Heart left ventricle (tissue), 16 donors: ENCODE measurements around the gene APOBEC3F. TPM values are rescaled to one million over a fixed set of nuclear protein-coding genes. Genes with fewer than 3 reads are reported as not detected.
A peak's percentile ranks its signal among the peaks of the same experiment; 100 is the strongest.

Experiments
- ATAC-seq, 4 donors: fragments of 200-7000 bp; cut with Tn5 transposase; one replicate each; pipeline ENCODE4 v1.9.1; 2020 to 2022; ENCODE audit warnings: moderate library complexity in 4 of 4, mild to moderate bottlenecking in 3 of 4, moderate number of reproducible peaks in 1 of 4
- DNase-seq, 5 donors: peaks; one replicate each; pipeline ENCODE4 v3.0.0-alpha.2; 2020
- H3K27ac ChIP-seq, 12 donors: fragments of 200-600 bp; sonication (generic) in 4 of 12; one replicate each; pipeline versions ENCODE4 v1.5.0 to v1.8.0; 2016 to 2022; ENCODE audit warnings: mild to moderate bottlenecking in 2 of 12
- H3K27me3 ChIP-seq, 9 donors: fragments of 200-600 bp; sonication (generic) in 2 of 9; one replicate each; pipeline versions ENCODE4 v1.5.1 to v1.8.0; 2016 to 2022; ENCODE audit warnings: mild to moderate bottlenecking in 3 of 9
- H3K36me3 ChIP-seq, 9 donors: fragments of 200-600 bp; sonication (generic) in 2 of 9; one replicate each; pipeline versions ENCODE4 v1.5.0 to v1.8.0; 2018 to 2022; ENCODE audit warnings: mild to moderate bottlenecking in 2 of 9
- H3K4me1 ChIP-seq, 12 donors: fragments of 200-600 bp; sonication (generic) in 4 of 12; one replicate each; pipeline versions ENCODE4 v1.5.0 to v1.8.0; 2016 to 2022; ENCODE audit warnings: mild to moderate bottlenecking in 3 of 12
- H3K4me3 ChIP-seq, 12 donors: fragments of 200-600 bp; sonication (generic) in 4 of 12; one replicate each; pipeline versions ENCODE4 v1.5.0 to v1.8.0; 2017 to 2022; ENCODE audit warnings: mild to moderate bottlenecking in 9 of 12, moderate library complexity in 4 of 12
- H3K9me3 ChIP-seq, 12 donors: fragments of 200-600 bp; sonication (generic) in 4 of 12; one replicate each; pipeline versions ENCODE4 v1.5.0 to v1.8.0; 2016 to 2022; ENCODE audit warnings: mild to moderate bottlenecking in 1 of 12
- CTCF ChIP-seq, 12 donors: fragments of 200-600 bp; sonication (generic) in 4 of 12; IDR thresholded peaks; one replicate each; pipeline versions ENCODE4 v1.5.0 to v1.8.0; 2018 to 2022; ENCODE audit warnings: antibody characterized with exemption in 12 of 12, mild to moderate bottlenecking in 5 of 12
- POLR2A ChIP-seq, 2 donors: fragments of 450-650 bp; IDR thresholded peaks; one replicate each; pipeline ENCODE4 v1.6.1; 2017; ENCODE audit warnings: antibody characterized with exemption in 2 of 2, mild to moderate bottlenecking in 2 of 2, moderate library complexity in 2 of 2
- WGBS, 4 donors: extraction: QIAGEN DNeasy Blood & Tissue Kit in 2 of 4; methylation state at CpG; one replicate each; pipeline versions ENCODE4 v1.1.5 to v1.1.7; 2013 to 2018; 5-methylcytosine and 5-hydroxymethylcytosine counted together
- intact Hi-C, 10 donors: fragments of 100-400 bp; cut with DNase I; formaldehyde crosslinking; loops; one replicate each; pipeline versions ENCODE4 v1.11.1 to v1.14.2; 2022
- polyA plus RNA-seq, 2 donors: library from polyadenylated mRNA; stranded (reverse); fragments of 200-250 nt; gene quantifications; one replicate each; pipeline ENCODE4 v1.2.3, GENCODE V29; 2013
- total RNA-seq, 9 donors: library from RNA; depleted of rRNA in 2 of 9; stranded (reverse); fragments of >200 nt in 2 of 9; fragmentation: NEBNext Ultra II Directional in 3 of 9; extraction: Animal tissue kit (Norgen Biotek cat#: 25700) in 3 of 9; gene quantifications; one replicate each; pipeline versions ENCODE4 v1.1.0 to v1.2.4, GENCODE V29; 2016 to 2023
- donor health status: ischemic (EF 13 %, LVEDD 7.1; RV severe dilation, severe dysfunction).
- donor health status: healthy with polysubstance abuse.
- donor health status: DM: no; HTN: yes; CAD: no.
- donor health status: DM: no; HTN: no; CAD: no.
- donor health status: ischemic (EF 25% LVEDD 6.9; RV normal size, moderate dysfunction).
- donor health status: ischemic (EF 25% LVEDD 5.7; RV mildly dilated, moderate dysfunction).
- donor health status: healthy.
- donor health status: DM: yes; HTN: yes; CAD: no.
- donor health status: ischemic (EF 35%, LVEDD 5.7; RV mildly dilated, moderate dysfunction).
- donor health status: nonischemic (EF 11% LVEDD 7.7; RV severe dilation, severe dysfunction).
- donor health status: DM: yes; HTN: yes; CAD: no.
- donor health status: PGD.
- donor health status: ischemic (EF 29% LVEDD 5.4; RV normal size, mild dysfunction).
- donor health status: nonischemic (EF 23%, LVEDD 6.1; RV moderate dilation, normal function).

APOBEC3F gene
- total and polyA plus RNA-seq, 11 donors: 1.2 to 18.2 (median 4.3) TPM

GRCh38 chr22:39090426-39091064, 49.9 kb downstream of the APOBEC3F start:
- peak in 1 of 4 donors; percentile 33 for ATAC-seq
- intact Hi-C loops: no loop called here

GRCh38 chr22:39091126-39092081, 50.7 kb downstream of the APOBEC3F start:
- Histone ChIP-seq H3K4me1 (peaks cover 0 to 43% (median 0%) of the 10 kb centered on the region in 12 donors), H3K36me3 (peaks cover 0 to 2% (median 0%) of the 10 kb centered on the region in 9 donors), H3K4me3 (peak overlapping the region in 1 of 12 donors; percentile 23), H3K27ac (peak overlapping the region in 1 of 12 donors; percentile 87), H3K27me3 (peaks cover 0 to 5% (median 0%) of the 10 kb centered on the region in 9 donors), H3K9me3 (no peaks in the 10 kb centered on the region)
- WGBS, 4 donors: 76 to 80% (median 76%) methylated on average over 23 of the region's 23 CpGs
- ATAC-seq (no peak), DNase-seq (no peak)
- TF ChIP-seq POLR2A (IDR thresholded peaks at IDR 0.05) (no peak), CTCF (IDR thresholded peaks at IDR 0.05) (no peak)
- intact Hi-C loops: no loop called here

More at GRCh38 chr22:39090426-39091064, 49.9 kb downstream of the APOBEC3F start:
- H3K27me3 ChIP-seq: peaks cover 0 to 5% (median 0%) of the 10 kb centered on the region in 9 donors
- peaks cover 0 to 5% (median 0%) of the 10 kb centered on the region in 9 donors for H3K36me3 ChIP-seq
- H3K9me3 ChIP-seq: no peaks in the 10 kb centered on the region
- DNase-seq: peak in 2 of 5 donors; percentile 31 to 75
- peaks cover 0 to 40% (median 0%) of the 10 kb centered on the region in 12 donors for H3K4me1 ChIP-seq
- 72 to 81% (median 77%) methylated on average over 14 to 15 of the region's 15 CpGs for WGBS, 4 donors
- peak overlapping the region in 1 of 12 donors; percentile 87 for H3K27ac ChIP-seq
- H3K4me3 ChIP-seq: no peak overlapping the region
- TF ChIP-seq CTCF (IDR thresholded peaks at IDR 0.05) (no peak), POLR2A (IDR thresholded peaks at IDR 0.05) (no peak)

GRCh38 chr22:39092111-39092862, 51.6 kb downstream of the APOBEC3F start:
- ATAC-seq: no peak
- intact Hi-C loops: no loop called here
- Histone ChIP-seq H3K27me3 (peaks cover 0 to 5% (median 0%) of the 10 kb centered on the region in 9 donors), H3K9me3 (no peaks in the 10 kb centered on the region), H3K4me3 (peak overlapping the region in 1 of 12 donors; percentile 23), H3K4me1 (peaks cover 0 to 51% (median 2%) of the 10 kb centered on the region in 12 donors), H3K27ac (peak overlapping the region in 1 of 12 donors; percentile 80), H3K36me3 (no peaks in the 10 kb centered on the region)
- no peak for DNase-seq
- WGBS, 4 donors: 74 to 79% (median 76%) methylated on average over 8 of the region's 8 CpGs
- TF ChIP-seq CTCF (IDR thresholded peaks at IDR 0.05) (no peak), POLR2A (IDR thresholded peaks at IDR 0.05) (no peak)
